KBM-7 (cell line): ENCODE data around the gene MOXD1.

ENCODE experiments used
- DNase-seq: peaks from one replicate; pipeline ENCODE4 v3.0.0-alpha.2; 2015
- in situ Hi-C: fragments of 300-500 bp; cut with MboI; formaldehyde crosslinking; loops from 2 replicates; pipeline ENCODE4 v1.14.3; 2020; ENCODE audit warnings: low sequenced_read_pairs, low pct_unique_long_range_greater_than_20kb, mixed read lengths

Gene MOXD1

GRCh38 chr6:132400883-132401617, at the start of gene MOXD1:
Gene MOXD1 (minus strand): TSS chr6:132401475. CDS start chr6:132401426, 49 bp downstream.
- DNase-seq = no peak

DNA sequence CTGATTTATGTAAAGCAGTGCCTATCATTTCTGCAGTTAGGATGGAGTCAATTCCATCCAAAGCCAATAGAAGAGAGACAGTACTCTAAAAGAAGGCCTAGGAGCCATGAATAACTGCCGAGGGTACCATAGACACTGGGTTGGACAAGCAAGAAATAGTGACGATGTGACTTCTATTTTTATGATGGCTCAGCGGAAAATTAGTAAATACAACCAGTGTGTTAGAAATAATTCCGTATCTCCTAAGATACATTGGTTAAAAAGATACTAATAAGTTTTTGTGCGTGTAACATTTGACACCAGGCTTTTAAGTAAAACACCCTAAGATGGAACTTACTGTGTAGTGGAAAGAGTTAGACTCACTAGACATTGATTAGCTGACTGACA, 45.6 kb upstream of the MOXD1 start:
- no peak for DNase-seq
- in situ Hi-C loops = no loop called here

More at GRCh38 chr6:132400883-132401617, at the start of gene MOXD1:
- in situ Hi-C loops = no loop called here

DNA sequence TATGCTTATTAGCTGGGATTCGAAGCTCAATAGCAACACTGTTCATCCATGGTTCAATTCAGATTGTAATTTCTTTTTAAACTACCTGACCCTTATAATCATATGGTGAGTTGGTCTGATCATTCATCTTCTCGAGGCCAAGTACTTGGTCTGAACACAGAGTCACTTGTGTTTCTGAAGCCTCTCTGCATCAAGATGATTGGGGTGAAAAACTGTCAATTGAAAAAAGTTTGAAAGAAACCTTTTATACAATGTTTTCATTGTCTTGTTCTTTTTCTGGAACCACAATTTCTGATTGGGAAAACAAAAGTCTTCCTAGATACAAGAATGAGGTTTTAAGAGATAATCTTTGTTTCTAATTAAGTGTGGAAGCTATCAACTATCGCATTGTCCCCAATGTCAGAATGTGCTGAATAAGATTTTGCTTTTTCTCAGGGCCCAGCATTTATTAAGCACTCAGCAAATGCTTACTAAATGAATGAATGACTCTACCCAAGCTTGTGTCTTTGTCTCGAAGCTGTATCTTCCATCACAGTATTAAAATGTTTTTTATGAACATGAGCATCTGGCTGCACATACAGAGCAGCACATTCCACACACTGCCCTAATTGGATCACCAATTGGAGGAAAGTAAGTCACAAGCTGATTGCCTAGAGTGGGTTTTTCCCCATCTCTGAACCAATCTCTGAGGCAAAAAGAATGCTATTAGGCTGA, 45.0 kb upstream of the MOXD1 start:
- DNase-seq = no peak
- in situ Hi-C loops = no loop called here

DNA sequence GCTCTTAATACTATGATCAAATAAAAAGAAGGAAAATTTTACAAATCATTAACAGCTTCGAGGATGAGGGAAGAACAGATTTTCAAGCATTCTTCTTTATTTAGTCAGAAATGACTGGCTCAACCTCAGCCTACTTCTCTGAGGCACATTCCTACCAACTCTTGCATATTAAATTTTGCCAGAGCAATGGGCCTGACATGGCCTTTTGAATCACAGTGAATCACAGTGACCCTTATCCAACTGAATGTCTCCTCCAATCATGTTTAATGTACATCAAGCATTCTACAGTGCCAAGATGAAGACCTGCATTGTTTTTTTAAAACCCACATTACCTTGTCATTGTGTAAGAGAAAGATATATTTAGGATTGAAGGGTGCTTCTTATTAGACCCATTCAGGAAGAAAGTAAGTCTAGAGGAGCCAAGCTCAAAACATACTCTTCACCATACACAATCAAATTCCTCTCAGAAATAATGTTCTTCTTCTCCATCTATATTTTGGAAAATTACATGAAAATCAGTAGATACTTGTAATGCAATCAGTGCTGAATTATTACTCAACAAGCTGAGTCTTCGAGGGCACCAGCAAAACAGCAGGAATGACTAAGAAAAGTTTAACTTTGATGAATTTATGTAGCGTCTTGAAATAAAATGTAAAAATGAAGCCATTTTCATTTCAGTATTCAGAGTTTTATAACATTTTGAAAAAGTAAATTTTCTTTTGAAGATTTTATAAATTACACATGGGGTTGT, 44.1 kb upstream of the MOXD1 start:
- in situ Hi-C loops = no loop called here
- DNase-seq = no peak

GRCh38 chr6:132443206-132443605, 41.9 kb upstream of the MOXD1 start:
- in situ Hi-C loops = no loop called here
- no peak for DNase-seq

GRCh38 chr6:132430110-132430509, 28.8 kb upstream of the MOXD1 start:
- DNase-seq = no peak
- in situ Hi-C loops = no loop called here

GRCh38 chr6:132425176-132425575, 23.9 kb upstream of the MOXD1 start:
- in situ Hi-C loops = no loop called here
- DNase-seq = no peak

DNA sequence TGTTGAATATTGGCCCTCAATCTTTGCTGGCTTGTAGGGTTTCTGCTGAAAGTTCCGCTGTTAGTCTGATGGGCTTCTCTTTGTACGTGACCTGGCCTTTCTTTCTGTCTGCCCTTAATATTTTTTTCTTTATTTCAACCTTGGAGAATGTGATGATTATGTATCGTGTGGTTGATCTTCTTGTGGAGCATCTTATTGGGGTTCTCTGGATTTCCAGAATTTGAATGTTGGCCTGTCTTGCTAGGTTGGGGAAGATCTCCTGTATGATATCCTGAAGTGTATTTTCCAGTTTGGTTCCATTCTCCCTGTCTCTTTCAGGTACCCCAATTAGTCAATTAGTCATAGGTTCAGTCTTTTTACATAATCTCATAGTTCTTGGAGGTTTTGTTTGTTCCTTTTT, 22.6 kb upstream of the MOXD1 start:
- in situ Hi-C loops = no loop called here
- DNase-seq = no peak

DNA sequence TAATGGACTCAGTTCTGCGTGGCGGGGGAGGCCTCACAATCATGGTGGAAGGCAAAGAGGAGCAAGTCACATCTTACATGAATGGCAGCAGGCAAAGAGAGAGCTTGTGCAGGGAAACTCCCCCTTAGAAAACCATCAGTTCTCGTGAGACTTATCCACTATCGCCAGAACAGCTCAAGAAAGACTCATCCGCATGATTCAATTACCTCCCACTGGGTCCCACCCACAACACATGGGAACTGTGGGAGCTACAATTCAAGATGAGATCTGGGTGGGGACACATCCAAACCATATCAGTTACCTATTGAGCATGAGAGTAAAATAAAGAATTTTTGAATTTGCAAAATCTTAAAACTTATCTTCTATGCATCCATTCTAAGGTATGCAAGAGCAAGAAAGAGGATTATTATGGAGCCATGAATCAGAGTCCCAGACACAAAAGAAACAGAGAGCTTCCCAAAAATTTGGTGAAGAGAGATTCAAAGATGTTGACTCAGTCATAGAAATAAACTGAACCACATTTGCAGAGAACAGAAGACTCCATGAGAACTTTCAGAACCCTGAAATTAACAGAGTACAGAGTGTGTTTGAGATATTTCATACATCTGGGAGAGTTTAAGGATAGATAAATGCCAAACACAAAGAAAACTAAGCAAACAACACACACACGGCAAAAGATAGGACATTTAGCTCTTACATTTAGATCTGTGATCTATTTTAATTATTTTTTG, 17.1 kb upstream of the MOXD1 start:
- in situ Hi-C loops = no loop called here
- no peak for DNase-seq

DNA sequence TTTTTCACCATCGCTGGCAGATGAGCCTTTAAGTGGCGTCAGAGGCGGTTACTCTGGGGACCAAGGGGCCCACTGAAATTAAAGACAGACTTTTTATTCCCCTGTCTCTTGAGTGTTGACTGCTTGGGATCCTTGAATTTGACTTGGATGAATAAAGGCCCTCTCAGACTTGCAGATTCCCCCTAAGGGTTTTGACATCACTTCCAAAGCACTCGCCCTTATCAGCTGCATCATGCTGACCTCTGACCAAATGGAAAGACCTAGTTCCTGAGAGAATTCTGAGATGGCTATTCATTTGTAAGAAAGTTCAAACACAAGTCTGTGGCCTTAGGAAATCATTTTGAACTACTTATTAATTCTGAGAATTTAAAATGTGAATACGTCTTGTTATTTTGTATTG, 13.5 kb upstream of the MOXD1 start:
- in situ Hi-C loops = no loop called here
- no peak for DNase-seq

GRCh38 chr6:132414322-132414721, 13.0 kb upstream of the MOXD1 start:
- in situ Hi-C loops = no loop called here
- no peak for DNase-seq

DNA sequence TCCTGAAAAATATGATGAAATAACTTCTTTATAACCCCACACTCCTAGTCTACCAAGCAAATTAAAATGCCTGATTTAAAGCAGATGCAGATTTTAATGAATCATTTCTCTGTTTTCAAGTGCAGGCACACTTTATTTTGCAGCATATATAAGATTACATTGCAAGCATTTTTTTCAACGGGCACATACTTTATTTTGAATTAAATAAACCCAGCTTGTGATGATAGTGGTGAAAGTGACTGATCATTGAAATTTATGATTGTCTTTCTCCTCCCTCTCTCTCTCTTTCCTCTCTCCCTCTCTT, 12.2 kb upstream of the MOXD1 start:
- in situ Hi-C loops = no loop called here
- DNase-seq = no peak

DNA sequence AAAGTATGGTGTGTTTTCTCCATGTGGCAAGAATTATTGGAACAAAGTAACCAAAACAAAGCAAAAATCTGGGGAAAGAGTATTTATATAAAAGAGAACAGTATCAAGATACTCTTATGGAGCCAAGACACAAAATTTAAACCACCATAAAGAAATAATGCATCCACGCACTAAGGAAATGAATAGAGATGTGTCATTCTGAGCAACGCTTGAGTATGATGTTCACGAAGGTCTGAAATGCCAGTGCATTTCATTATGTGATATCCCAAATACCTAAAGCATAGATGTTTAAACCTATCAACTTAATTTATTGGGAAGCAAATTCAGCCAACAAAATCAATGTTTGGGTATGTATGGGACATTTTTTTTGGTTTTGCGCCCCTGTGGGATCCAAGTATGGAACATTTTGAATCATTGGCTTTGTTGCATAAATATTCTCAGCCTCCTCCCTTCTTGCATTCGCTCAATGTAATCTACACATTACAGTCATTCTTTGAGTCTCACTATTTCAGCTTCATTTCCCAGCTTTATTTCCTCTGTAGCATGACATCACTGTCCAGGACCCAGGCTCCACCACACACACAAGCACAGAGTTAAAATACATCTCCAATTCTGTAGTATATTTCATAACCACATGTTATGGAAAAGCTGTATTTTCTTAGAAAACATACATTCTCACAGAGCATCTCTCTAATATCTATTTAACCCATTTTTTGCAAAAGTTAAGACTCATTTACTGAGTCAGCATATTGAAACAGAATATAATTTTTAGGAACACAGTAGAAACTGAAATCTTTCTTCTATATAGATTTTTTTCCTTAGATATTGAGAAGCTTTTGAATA, 11.6 kb upstream of the MOXD1 start:
- no peak for DNase-seq
- in situ Hi-C loops = no loop called here

DNA sequence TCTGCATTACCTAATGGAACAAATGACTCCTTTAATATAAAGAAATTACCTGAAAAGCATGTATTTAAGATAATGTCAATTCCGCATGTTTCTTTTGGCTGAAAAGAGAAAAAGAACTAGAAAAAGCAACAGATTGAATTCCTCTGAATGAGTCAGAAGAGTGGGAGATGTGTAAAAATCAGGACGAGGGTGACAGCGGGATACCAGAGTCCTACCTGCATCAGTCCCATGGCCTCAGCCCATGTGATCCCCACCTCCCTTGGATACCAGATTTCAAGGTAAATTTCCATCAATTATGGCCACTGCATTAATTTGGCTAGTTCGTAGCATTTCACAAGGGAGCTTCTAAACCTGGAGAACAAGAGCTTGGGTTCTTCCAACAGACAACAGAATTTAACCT, 10.0 kb upstream of the MOXD1 start:
- DNase-seq = no peak
- in situ Hi-C loops = no loop called here

GRCh38 chr6:132410830-132411229, 9.6 kb upstream of the MOXD1 start:
- in situ Hi-C loops = no loop called here
- peak; percentile 28 for DNase-seq

- no peak for DNase-seq
- in situ Hi-C loops = no loop called here
Observed at GRCh38 chr6:132405143-132405915, 4.1 kb upstream of the MOXD1 start.

DNA sequence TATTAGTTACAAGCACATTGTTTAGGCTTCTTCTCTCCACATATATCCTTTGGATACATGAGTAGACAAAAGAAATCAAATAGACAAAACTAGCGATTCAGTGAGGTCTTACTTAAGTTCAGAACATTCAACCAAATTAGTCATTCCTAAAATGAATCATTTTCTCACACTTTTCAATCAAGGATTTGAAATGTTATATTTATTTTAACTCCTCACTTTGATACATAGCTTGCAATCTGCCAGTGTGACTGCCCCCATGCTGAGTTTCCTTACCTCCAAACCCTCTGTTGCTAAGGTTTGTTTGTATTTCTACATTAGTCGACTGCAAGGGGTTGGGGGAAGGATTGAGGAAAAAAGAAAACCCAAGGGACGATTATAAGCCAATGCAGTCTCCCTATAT, 3.5 kb upstream of the MOXD1 start:
- in situ Hi-C loops = no loop called here
- DNase-seq = no peak

GRCh38 chr6:132404330-132404729, 3.1 kb upstream of the MOXD1 start:
- DNase-seq = no peak
- in situ Hi-C loops = no loop called here
